ENCODE measurements around the gene CFDP1.
"Not testable (repeated sequence)": the region's sequence is repeated elsewhere in the genome, so short reads cannot be mapped to it uniquely, and the experiment has no call there.

CFDP1 gene

DNA sequence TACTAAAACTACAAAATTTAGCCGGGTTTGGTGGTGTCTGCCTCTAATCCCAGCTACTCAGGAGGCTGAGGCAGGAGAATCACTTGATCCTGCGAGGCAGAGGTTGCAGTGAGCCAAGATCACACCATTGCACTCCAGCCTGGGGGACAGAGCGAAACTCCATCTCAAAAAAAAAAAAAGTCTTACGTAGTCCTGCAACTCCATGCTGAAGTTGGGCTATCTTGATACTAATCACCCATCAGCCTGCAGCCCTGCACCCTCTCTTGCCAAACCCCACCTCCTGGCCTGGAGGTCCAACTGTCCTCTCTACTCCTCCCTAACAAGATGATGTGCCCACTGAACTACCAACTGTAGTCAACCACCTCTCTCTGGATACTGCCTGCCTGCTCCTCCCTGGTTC is 26.4 kb upstream of the CFDP1 start:
- no peak for DNase-seq (ENCODE audit: low spot score)

DNA sequence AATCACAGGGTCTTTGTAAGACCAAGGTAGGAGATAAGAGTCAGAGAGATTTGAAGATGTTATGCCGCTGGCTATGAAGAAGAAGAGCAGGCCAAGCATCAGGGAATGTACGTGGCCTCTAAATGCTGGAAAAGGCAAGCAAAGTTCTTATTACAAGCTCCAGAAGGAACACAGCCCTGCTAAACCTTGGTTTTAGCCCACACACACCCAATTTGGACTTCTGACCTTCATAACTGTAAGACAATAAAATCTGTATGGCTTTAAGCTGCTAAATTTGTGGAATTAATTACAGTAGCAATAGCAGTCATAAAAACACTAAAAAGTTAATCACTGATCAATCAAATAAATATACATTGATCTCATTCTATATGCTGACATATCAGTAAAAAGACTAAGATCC is 25.1 kb upstream of the CFDP1 start:
- DNase-seq (ENCODE audit: low spot score): no peak

DNA sequence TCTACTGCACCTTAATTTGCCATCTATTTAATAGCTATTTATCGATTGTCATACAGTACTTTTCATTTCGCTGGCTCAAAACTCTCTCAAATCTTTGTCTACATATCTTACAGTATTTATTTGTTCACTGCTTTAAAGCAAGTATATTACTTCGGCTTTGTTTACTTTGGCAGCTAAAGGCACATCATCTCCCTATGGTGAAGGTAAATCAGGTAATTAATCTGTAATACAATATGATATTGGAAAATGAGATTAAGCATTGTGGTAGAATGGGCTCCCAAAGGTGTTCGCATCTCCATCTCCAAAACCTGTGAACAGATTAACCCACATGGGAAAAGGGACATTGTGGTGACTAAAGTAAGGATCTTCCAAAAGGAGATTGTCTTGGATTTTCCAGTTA is 24.7 kb upstream of the CFDP1 start:
- no peak for DNase-seq (ENCODE audit: low spot score)

DNA sequence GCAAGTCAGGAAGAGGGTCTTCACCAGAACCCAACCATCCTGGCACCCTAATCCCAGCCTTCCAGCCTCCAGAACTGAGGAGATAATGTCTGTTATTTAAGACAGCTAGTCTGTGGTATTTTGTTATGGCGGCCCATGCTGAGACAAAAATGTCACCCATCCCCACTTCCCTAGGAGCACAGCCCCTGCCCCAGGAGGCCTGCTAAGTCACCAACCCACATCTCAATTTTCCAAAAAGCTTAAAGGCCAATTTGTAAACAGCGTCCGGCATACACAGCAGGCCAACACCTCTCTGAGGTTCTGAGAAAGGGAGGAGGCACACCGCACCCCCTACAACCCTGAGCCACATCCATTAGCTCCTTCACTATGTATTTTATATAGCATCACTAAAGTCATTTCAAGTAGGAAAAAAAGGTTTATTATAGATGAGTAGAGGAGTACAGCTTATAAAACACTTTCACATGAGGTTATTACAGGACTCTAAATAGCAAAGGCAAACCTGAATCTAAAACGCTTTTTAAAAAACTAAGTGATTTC is 24.2 kb upstream of the CFDP1 start:
- DNase-seq (ENCODE audit: low spot score): no peak

DNA sequence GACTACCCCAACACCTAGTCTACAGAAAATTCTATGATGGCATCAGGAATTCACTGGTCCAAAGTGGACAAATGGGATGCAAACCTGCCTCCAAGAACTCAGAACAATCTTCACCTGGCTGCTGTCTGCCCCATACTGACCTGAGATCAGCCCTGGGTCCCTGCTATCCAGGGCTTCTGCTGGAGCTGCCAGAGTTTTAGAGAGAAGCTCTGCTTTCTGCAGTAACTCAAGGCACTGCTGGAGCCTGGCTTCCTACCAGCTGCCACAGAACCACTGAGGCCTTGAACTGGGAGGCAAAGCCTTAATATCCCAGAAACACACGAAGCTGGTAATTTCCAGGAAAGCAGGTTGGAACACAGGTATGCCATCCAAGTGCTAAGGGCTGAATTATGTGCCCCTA is 23.7 kb upstream of the CFDP1 start:
- no peak for DNase-seq (ENCODE audit: low spot score)

DNA sequence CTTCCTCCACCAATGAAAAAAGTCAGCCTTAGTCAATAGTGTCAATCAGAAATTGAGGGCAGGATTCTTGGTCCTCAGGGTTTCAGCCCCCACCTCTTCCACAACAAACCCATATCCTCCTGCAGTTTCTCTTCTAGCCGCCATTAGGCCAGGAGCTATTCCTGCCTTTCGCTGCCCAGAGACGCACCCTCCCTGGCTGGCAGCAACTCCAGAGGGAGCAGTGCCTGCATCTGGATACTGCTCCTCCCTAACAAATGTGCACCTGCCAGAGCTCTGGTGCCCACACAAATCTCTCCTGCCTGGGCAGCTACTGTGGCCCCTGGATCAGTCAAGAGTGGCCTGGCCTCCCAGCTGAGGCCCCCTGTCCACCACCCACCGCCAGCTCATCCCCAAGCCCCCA is 23.2 kb upstream of the CFDP1 start:
- not testable (repeated sequence) for DNase-seq (ENCODE audit: low spot score)

DNA sequence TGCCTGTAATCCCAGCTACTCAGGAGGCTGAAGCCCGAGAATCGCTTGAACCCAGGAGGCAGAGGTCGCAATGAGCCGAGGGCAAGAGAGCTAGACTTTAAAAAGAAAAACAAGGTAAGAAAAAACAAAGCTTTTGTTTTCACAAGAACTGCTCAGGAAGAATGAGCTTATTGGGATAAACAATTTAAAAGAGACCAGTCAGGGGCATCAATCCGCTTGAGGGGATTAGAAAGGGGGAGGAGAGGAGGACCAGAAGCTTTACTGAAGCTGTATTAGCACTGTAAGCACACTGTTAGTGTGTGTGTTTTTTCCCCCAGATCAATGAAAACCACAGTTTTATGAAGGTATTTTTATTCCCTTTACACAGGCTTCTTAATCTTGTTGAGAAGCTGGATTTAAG is 22.4 kb upstream of the CFDP1 start:
- DNase-seq (ENCODE audit: low spot score): no peak

DNA sequence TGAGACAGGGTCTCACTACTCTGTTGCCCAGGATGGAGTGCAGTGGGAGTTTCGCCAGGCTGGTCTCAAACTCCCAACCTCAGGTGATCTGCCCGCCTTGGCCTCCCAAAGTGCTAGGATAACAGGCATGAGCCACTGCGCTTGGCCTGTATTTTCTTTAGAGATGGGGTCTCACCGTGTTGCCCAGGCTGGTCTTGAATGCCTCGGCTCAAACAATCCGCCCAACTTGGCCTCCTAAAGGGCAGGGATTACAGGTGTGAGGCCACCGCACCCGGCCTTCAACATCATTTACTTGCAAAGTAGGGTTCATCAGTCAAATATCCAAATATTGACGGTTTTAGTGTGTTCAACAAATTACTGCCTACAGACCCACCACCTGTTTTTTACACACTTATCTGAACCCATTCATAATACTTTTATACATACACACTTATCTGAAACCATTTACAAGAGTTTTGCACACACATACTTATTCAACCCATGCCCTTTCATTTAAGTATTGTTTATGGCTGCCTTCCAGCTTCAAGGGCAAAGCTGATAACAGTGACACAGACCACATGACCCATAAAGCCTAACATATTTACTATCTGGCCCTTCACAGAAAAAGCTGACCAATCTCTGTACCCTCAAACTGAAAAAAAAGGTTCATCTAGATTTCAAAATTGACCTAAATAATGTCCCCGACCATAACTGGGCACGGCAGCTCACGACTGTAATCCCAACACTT is 19.3 kb upstream of the CFDP1 start:
- DNase-seq (ENCODE audit: low spot score): no peak

DNA sequence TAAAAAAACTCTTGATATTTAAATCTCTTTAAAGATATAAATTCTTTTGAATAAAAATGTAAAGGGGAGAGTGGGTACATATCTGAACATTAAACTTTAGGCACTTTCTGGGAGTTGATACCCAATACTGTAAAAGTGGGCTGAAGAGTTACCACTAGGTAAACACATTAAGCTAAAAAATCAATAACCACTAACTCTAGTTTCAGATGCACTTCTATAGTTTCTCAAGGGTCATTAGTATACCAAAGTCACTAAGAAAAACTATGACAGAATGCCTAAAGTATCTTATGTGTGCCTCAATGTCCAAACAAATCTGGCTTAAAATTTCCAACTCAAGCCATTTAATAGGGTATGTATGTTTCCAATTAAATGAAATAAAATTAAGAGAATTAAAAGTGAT is 13.1 kb upstream of the CFDP1 start:
- DNase-seq (ENCODE audit: low spot score): no peak

DNA sequence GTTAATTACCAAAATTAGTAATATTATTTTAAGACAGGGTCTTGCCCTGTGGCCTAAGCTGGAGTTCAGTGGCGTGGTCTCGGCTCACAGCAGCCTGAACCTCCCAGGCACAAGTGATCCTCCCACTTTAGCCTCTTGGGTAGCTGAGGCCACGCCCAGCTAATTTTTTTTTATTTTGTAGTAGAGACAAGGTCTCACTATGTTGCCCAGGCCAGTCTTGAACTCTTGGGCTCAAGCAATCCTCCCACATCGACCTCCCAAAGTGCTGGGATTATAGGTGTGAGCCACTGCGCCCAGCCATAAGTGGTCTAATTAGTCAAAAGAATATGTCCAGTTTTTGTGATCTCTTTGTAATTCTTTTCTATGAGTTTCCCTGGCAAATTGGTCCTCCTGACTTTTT is 12.0 kb upstream of the CFDP1 start:
- no peak for DNase-seq (ENCODE audit: low spot score)

DNA sequence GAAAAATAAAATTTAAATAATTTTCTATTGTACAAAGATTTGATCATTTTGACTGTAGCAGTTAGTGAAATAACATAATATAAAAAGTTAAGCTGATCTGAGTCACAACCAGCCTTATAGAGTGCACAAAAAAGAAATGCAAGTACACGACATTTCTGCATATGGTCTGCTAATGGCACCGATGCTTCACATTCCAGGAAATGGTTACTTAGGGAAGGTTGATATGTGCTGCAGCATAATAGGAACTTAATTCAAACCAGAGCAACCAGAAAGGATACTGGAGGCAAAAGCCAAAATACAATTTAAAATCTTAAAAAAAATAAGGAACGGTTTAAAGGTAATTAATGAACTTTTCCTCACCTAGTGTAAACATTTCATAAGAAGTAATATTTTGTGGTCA is 10.0 kb upstream of the CFDP1 start:
- DNase-seq (ENCODE audit: low spot score): no peak

DNA sequence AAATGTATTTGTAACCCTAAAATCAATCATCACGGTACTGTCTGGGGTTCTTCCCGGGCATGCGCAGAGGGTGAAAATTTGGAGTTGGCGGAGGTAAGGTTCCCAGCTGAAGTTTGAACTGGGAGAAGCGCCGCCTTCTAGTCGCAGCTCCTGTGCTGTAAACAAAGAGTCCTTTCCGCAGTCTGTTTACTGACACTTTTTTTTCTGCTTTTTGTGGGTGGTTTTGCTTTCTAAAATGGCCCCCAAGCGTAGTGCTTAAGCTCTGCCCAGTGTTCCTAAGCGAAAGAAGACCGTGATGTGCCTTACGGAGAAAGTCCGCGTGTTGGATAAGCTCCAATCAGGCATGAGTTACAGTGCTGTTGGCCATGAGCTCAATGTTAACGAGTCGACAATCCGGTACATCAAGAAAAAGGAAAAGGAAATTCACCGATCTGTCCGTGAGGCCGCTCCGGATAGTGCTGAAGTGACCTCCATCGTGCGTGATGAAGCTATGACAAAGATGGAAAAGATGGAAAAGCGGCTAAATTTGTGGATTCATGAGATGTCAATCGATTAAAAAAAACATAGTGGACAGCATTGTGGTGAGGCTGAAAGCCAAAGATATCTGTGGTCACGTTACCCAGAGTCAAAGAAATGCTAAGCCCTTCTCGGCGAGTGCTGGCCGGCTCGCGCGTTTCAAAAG is 570 bp upstream of the CFDP1 start:
- peak; percentile 89 for DNase-seq (ENCODE audit: low spot score)

DNA sequence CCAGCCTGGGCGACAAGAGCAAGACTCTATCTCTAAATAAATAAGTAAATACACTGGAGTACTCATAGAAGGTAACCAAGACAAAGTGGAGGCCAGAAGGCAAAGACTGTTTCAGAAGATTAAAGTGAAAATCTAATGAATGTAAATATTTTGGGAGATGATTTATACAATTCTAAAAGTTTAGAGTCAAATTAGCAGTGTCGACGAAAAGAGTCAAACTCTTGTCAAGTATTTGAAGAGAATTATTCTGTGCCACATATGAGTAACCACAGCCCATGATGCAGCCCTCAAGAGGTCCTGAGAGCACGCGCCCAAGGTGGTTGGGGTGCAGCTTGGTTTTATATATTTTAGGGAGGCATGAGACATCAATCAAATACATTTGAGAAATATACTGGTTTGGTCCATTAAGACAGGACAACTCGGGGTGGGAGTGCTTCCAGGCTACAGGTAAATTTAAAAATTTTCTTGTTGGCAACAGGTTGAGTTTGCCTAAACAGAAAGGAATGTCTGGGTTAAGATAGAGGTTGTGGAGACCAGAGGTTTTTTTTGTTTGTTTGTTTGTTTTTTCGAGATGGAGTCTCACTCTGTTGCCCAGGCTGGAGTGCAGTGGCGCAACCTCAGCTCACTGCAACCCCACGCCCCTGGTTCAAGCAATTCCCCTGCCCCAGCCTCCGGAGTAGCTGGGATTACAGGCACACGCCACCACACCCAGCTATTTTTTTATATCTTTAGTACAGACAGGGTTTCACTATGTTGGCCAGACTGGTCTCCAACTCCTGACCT is 3.5 kb downstream of the CFDP1 start:
- DNase-seq (ENCODE audit: low spot score): no peak

DNA sequence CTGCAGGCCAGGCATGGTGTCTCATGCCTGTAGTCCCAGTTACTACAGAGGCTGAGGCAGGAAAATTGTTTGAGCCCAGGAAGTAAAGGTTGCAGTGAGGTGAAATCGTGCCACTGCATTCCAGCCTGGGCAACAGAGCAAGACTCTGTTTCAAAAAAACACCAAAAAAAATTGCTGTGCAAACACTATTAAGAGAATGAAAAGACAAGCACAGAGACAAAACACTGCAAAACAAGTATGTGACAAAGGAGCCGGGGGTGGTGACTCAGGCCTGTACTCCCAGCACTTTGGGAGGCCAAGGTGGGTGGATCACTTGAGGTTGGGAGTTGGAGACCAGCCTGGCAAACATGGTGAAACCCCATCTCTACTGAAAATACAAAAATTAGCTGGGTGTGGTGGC is 6.8 kb downstream of the CFDP1 start:
- DNase-seq (ENCODE audit: low spot score): not testable (repeated sequence)

DNA sequence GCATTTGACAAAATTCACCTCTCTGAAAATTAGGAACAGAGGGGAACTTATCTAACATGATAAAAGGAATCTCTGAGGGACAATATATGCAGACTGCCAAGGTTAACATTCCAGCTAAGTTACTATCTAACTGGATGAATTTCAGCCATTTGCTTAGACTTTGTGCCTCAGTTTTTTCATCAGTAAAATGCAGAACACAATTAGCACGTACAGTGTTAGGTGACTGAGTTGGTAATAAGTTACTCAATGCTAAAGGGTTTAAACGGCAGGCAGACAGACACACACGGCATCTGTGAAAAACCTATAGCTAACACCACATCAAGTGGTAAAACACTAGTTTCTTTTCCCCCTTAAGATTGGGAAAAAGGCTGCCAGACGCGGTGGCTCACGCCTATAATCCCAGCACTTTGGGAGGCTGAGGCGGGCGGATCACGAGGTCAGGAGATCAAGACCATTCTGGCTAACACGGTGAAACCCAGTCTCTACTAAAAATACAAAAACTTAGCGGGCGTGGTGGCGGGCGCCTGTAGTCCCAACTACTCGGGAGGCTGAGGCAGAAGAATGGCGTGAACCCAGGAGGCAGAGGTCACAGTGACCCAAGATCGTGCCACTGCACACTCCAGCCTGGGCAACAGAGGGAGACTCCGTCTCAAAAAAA is 9.1 kb downstream of the CFDP1 start:
- DNase-seq (ENCODE audit: low spot score): not testable (repeated sequence)

DNA sequence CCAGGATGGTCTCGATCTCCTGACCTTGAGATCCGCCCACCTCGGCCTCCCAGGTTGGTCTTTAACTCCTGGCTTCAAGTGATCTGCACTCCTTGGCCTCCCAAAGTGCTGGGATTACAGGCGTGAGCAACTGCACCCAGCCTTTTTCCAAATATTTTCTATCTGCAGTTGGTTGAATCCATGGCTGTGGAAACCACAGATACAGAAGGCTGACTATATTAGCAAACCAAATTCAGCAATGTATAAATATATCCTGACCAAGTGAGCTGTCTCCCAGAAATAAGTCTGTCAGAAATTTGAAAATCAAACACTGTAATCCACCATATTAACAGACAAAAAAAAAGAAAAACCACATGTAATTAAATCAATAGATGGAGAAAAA is 9.6 kb downstream of the CFDP1 start:
- no peak for DNase-seq (ENCODE audit: low spot score)

DNA sequence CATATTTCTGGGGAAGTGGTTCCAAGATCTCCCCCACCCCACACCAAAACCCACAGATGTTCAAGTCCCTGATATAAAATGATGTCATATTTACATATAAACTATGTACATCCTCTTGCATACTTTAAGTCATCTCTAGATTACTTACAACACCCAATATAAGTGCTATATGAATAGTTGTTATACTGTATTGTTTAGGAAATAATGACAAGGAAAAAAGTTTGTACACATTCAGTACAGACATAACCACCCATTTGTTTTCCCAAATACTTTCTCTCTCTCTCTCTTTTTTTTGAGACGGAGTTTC is 11.5 kb downstream of the CFDP1 start:
- no peak for DNase-seq (ENCODE audit: low spot score)

DNA sequence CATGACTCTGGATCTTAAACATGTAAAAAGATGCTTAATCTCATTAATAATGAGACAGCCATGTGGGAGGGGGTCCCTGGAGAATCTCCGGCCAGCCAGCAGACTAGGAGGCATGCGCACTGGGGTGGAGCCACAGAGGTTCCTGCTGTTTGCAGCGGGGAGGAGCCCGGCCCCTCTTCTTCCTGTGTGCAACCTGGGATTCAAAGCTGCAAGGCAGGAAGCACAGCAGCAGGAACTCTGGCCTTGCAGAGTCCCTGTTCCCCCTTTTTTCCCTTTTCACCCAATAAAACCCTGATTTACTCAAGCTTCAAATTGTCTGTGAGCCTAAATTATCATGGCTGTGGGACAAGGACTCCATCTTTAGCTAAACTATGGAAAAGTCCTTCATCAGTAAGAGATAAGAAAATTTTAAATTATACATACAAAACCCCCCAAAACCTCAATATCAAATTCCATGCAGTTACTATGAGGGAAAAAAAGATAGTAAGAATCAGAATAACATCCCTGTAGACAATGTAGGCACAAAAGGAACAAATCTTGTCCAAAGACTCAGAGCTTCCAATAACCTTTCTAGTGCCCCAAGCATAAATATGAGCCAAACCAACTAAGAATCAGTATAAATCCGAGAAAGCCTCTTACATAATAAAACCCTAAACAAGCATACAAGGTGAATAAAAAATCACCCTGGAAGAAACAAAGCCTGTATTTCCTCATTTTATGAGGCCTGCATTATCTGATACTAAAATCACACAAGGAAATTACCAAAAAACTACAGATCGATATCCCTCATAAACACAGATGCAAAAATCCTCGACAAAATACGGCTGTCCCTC is 12.1 kb downstream of the CFDP1 start:
- DNase-seq (ENCODE audit: low spot score): peak; percentile 75

DNA sequence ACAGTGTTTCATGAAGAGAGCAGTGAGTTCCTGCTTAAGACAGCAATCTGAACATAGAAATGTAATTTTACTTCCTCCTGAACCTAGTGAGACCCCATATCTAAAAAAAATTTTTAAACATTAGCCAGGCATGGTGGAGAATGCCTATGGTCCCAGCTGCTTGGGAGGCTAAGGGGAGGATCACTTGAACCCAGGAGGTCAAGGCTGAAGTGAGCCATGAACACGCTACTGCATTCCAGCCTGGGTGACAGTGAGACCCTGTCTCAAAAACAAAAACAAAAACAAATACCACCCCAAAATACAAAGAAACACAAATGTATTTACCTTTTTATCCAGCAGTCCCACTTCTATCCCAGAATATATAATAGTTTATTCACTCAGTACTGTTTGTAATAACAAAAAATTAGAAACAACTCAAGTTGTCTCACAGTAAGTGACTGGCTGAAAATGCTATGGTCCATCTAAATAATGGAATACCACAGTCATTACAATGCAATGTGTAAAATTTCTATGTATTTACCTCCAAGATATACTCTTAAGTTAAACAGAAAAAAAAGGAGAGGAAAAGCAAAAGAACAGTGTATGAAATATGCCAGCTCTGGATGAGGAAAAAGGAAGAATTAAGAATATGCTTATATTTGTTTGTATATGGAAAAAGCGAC is 16.3 kb downstream of the CFDP1 start:
- DNase-seq (ENCODE audit: low spot score): no peak

DNA sequence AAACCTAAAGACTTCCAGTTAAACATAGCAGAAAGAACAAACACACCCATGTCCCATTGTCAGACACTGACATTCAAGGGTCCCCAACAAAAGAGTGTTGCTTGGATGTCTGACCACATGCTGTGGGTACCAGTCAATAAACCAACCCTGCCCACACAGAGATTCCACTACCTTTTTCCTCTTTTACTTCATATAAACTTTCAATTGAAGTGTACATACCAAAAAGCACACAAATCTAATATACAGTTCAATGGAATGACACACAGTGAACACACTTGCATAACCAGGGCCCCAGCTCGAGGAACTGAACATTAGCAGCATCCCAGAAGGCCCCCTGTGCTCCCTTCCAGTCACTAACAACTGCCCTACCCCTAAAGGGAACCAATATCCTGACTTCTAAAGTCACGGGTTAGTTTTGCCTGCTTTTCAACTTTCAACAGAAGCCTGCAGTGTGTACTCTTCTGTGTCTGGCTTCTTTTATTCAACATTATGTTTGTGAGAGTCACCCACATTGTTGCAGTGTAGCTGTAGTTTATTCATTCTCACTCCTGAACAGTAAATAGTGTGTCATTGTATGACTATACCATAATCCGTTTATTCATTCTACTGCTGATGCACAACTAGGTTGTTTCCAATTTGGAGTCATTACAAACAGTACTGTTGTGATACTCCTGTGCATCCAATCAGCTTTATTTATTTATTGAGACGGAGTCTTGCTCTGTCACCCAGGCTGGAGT is 18.0 kb downstream of the CFDP1 start:
- DNase-seq (ENCODE audit: low spot score): no peak

Data from SK-N-DZ (cell line).